Posterior vena cava (tissue), 2 donors: ENCODE results near the gene NKAIN4. TPM values are rescaled to one million over a fixed set of nuclear protein-coding genes. Genes with fewer than 3 reads are reported as not detected.
"Not testable (repeated sequence)": the region's sequence is repeated elsewhere in the genome, so short reads cannot be mapped to it uniquely, and the experiment has no call there.

Experiments
- DNase-seq: peaks from one replicate; pipeline ENCODE4 v3.0.0-alpha.2; 2020; ENCODE audit warnings: low spot score
- intact Hi-C, 2 donors: fragments of 100-400 bp; cut with DNase I; formaldehyde crosslinking; loops; one replicate each; pipeline versions ENCODE4 v1.14.1 to v1.14.2; 2022 to 2023
- total RNA-seq, 2 donors: library from RNA; stranded (reverse); fragmentation: NEBNext Ultra II Directional; extraction: Animal tissue kit (Norgen Biotek cat#: 25700); gene quantifications; one replicate each; pipeline ENCODE4 v1.2.1, GENCODE V29; 2021
- donor health status: DM: yes; HTN: yes; CAD: no.
- donor health status: DM: yes; HTN: yes; CAD: no.

The NKAIN4 gene
- total RNA-seq, 2 donors from 2014 or later = not detected

DNA sequence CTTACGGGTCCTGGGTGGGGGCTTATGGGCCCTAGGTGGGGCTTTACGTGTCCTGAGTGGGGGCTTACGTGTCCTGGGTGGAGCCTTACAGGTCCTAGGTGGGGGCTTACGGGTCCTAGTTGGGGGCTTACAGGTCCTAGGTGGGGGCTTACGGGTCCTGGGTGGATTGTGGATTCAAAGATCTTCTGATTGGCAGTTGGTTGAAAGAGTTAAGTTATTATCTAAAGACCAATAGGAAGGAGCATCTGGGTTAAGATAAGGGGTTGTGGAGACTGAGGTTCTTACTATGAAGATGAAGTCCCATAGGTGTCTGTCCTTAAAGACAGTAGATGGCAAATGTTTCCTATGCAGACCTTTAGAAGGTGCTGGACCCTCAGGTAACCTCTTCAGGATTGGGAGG is 27.0 kb downstream of the NKAIN4 start:
- intact Hi-C loops = no loop called here

GRCh38 chr20:63226042-63226943 is 28.0 kb downstream of the NKAIN4 start:
- intact Hi-C loops = no loop called here

More for the DNA sequence above, 27.0 kb downstream of the NKAIN4 start:
- DNase-seq = no peak

GRCh38 chr20:63225082-63225454 is 29.2 kb downstream of the NKAIN4 start:
- intact Hi-C loops = no loop called here
- DNase-seq = no peak

More at GRCh38 chr20:63226042-63226943, 28.0 kb downstream of the NKAIN4 start:
- DNase-seq = no peak

- no peak for DNase-seq
- intact Hi-C loops = no loop called here
Measured at GRCh38 chr20:63224412-63225081, 29.7 kb downstream of the NKAIN4 start.

GRCh38 chr20:63223826-63224207 is 30.4 kb downstream of the NKAIN4 start:
- DNase-seq = no peak
- intact Hi-C loops = no loop called here

DNA sequence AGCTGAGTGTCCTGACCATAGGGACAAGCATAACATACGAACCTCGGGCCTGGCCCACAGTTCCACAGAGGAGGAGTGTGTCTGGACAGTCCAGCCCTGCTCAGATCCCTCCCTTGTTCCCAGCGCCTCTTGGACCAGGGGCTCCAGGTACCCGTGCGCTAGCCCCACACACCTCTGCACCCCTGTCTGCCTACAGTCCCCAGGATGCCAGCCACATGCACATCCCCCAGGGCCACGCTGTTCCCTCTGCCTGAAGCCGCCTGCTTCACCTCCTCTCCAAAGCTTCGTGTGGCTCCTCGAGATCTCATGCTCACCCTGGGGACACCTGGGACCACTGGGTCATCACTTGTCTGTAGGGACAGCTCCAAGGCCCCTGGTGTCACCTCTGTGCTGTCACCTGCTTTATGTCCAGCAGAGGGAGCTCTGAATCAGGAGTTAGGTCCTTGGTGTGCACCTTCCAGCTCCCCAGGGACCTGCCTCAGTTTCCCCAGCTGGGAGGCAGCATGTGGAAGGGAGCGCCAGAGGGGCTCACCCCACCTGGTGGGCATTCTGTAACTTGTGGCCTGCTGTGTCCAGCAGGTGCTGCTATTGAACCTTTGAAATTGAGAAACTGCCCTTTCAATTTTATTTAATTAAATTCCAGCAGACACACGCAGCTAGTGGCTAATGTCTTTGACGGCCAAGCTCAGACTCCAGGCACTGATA is 31.0 kb downstream of the NKAIN4 start:
- intact Hi-C loops = no loop called here
- no peak for DNase-seq

DNA sequence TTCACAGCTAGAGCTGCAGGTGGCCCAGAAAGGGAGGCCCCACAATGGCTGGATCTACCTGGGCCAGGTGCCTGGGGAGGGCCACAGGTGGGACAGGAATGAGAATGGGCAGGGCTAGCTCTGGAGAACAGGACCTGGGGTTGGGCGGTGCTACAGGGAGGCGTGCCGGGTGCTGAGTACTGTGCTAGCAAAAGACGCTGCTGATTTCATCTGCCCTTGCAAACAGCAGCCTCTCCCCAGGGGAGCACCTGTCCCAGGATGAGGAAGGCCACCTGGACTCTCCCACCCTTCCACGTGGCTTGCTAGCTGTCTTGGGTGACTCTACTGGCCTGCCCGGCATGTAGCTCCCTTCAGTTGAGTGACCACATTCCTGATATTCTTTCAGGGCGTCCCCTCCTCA is 31.7 kb downstream of the NKAIN4 start:
- intact Hi-C loops = no loop called here
- no peak for DNase-seq

GRCh38 chr20:63221400-63222053 is 32.7 kb downstream of the NKAIN4 start:
- intact Hi-C loops, DNase-seq: not testable (repeated sequence)

- intact Hi-C loops = no loop called here
- no peak for DNase-seq
Measured at GRCh38 chr20:63220696-63221399, 33.4 kb downstream of the NKAIN4 start.

- intact Hi-C loops = no loop called here
- DNase-seq = no peak
Measured at GRCh38 chr20:63219866-63220521, 34.3 kb downstream of the NKAIN4 start.

GRCh38 chr20:63219447-63219821 is 34.8 kb downstream of the NKAIN4 start:
- no peak for DNase-seq

GRCh38 chr20:63218701-63219446 is 35.4 kb downstream of the NKAIN4 start:
- intact Hi-C loops = no loop called here
- no peak for DNase-seq

More at GRCh38 chr20:63219447-63219821, 34.8 kb downstream of the NKAIN4 start:
- intact Hi-C loops = no loop called here

DNA sequence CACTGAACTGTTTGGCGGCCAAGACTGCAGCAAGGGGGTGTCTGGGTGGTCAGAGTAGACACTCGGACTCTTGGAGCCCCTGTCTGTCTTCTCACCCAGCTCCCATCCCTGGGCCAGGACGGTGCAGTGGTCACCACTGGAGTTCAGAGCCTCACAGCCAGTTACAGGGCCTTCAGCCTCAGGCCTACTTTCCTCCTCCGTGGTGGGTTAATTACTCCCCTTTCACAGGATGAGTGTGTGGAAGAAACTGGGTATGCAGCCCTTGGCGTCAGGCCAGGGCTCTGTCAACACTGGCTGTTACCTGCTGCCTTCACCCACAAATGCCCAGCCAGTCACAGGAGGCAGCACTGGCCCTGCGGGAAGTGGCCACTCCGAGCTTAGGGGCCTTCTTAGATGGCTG is 36.6 kb downstream of the NKAIN4 start:
- intact Hi-C loops = no loop called here
- no peak for DNase-seq

DNA sequence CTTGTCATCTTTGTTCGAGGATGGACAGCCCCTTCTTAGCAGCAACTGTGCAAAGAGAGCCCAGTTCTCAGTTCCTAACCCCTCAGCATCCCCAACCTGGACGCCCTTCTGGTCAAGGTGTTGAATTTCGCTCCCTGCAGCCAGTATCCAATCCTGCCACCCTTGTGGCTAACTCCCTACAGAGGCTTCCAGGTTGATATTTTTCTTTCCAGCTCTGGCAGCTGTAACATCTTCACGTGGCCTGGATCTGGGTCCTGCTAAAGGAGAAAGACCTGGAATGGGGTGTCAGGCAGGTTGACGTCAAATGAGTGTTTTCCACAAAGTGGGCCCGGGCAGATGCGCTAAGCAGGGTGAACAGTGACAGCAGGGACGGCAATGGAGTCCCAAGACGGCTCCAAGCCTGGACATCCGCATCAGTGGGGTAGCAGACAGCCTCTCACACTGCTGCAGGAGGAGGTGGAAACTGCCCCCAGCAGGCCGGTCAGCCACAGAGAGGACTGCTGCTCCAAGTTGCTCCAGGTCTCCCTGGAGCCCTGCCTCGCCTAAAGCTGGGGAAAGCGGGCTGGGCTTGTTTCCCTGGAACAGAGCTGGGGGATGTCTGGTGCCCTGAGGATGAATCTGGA is 37.3 kb downstream of the NKAIN4 start:
- intact Hi-C loops = no loop called here
- DNase-seq = no peak

DNA sequence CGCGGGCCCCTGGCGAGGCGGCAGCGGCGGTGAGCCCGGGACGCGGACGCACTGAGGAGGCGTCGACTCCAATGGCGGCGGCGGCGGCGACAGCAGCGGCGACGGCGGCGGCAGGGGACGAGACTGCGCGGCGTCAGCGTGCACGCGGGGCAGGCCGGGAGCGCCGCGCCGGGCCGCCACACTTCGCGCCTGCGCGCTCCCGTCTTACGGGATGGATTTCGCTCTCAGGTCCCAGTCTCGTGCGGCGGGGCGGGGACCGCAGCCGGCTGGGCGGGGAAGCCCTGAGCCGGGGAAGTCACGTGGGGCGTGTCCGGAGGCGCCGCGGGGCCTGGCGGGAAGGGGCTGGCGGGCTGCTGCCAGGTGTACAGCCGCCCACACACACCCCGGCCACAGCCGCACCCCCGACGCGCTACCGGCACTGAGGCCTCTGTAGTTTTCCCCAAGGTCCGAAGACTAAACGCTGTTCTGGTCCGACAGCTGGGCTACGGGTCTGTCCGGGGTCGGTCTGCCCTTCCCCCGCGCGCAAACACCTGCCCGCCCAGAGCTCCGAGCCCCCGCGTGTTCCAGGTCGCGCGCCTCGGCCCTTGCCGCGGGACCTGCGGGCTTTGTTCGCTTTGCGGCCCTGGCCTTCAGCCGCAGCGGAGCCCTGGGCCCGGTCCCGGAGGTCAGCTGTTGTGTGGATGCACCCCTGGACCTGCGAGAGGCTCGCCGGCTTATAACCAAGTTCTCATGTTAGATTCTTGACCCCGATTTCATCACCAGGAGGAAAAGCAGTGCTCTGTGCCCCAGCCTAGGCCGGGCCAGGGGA is 38.0 kb downstream of the NKAIN4 start, which contains the start of gene YTHDF1:
Gene YTHDF1 (minus strand): TSS at position 91 of the 808 bp plus-strand sequence. CDS start 239 bp downstream, outside the sequence.
- peak; percentile 99 for DNase-seq
- intact Hi-C loops = no loop called here
